H1 (cell line): ENCODE measurements around the gene GABRG3.

Experiments used
- ASH2L ChIP-seq: fragments of 200-600, 300-600 bp; sonication (generic); IDR thresholded peaks from one replicate; pipeline ENCODE4 v1.7.1; 2017; ENCODE audit warnings: low read length
- POLR2A ChIP-seq, 2 experiments: IDR thresholded peaks; 1 replicate in 1 of 2; 2 replicates in 1 of 2; pipeline ENCODE4 v1.6.1; 2011; ENCODE audit warnings: low read depth in 2 of 2, low read length in 2 of 2, mild to moderate bottlenecking in 2 of 2; ENCODE audit errors: control extremely low read depth in 1 of 2
- SIN3A ChIP-seq, 2 experiments: IDR thresholded peaks in 1 of 2; conservative IDR thresholded peaks in 1 of 2; 2 replicates each; pipeline ENCODE4 v1.6.1; 2011 to 2012; ENCODE audit warnings: low read length in 2 of 2, improper control_type of control experiment in 1 of 2, low read depth in 1 of 2, mild to moderate bottlenecking in 1 of 2
- TF ChIP-seq, protein P1 (sequence below), 3 experiments: IDR thresholded peaks; 1 replicate in 2 of 3; 2 replicates in 1 of 3; pipeline versions ENCODE4 v1.5.1 to v1.6.1; 2011; ENCODE audit warnings: low read length in 3 of 3, mild to moderate bottlenecking in 3 of 3, inconsistent platforms in 2 of 3, low read depth in 1 of 3, moderate library complexity in 1 of 3; ENCODE audit not compliant: insufficient read depth in 1 of 3; ENCODE audit errors: control extremely low read depth in 1 of 3

DNA sequence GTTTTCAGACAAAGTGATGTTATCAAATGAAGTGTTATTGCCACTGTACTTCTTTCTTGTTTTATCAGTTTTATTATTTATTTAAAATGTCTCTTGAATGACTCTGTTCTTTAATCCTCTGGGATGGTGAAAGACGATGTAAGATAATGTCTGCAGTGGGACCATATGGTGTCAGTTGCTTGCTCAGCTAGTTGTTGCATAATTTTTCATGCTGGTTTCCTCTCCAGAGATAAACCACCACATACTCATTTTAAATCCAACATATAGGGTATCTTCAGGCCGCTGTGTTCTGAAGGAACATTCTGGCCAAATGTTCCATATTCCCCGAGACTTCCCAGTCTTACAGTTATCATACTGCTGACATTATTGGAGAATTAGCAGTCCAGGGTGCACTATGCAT is 75.9 kb downstream of the GABRG3 start:
- TF ChIP-seq, protein P1, sequence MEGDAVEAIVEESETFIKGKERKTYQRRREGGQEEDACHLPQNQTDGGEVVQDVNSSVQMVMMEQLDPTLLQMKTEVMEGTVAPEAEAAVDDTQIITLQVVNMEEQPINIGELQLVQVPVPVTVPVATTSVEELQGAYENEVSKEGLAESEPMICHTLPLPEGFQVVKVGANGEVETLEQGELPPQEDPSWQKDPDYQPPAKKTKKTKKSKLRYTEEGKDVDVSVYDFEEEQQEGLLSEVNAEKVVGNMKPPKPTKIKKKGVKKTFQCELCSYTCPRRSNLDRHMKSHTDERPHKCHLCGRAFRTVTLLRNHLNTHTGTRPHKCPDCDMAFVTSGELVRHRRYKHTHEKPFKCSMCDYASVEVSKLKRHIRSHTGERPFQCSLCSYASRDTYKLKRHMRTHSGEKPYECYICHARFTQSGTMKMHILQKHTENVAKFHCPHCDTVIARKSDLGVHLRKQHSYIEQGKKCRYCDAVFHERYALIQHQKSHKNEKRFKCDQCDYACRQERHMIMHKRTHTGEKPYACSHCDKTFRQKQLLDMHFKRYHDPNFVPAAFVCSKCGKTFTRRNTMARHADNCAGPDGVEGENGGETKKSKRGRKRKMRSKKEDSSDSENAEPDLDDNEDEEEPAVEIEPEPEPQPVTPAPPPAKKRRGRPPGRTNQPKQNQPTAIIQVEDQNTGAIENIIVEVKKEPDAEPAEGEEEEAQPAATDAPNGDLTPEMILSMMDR (IDR thresholded peaks at IDR 0.05; ENCODE audit: control extremely low read depth in 1 of 3, insufficient read depth in 1 of 3, low read depth in 1 of 3, low read length in 3 of 3) = no peak
- TF ChIP-seq SIN3A (conservative IDR thresholded peaks at IDR 0.05 in 1 of 2, IDR thresholded peaks at IDR 0.05 in 1 of 2; ENCODE audit: low read depth in 1 of 2, low read length in 2 of 2) (no peak), POLR2A (IDR thresholded peaks at IDR 0.05; ENCODE audit: control extremely low read depth in 1 of 2, low read depth in 2 of 2, low read length in 2 of 2) (no peak), ASH2L (no peak)
